Ishikawa (cell line): ENCODE measurements around the gene MEP1A.

Experiments used
- CEBPB ChIP-seq: IDR thresholded peaks from 2 replicates; pipeline ENCODE4 v1.6.1; 2012
- CREB1 ChIP-seq: IDR thresholded peaks from 2 replicates; pipeline ENCODE4 v1.6.1; 2012; ENCODE audit warnings: low read depth
- EGR1 ChIP-seq: IDR thresholded peaks from 2 replicates; pipeline ENCODE4 v1.6.1; 2012
- EP300 ChIP-seq: IDR thresholded peaks from 2 replicates; pipeline ENCODE4 v1.6.1; 2012; ENCODE audit warnings: borderline replicate concordance
- FOXM1 ChIP-seq: IDR thresholded peaks from 2 replicates; pipeline ENCODE4 v1.6.1; 2012; ENCODE audit warnings: low read depth, borderline replicate concordance
- MAX ChIP-seq: IDR thresholded peaks from 2 replicates; pipeline ENCODE4 v1.6.1; 2012
- NFIC ChIP-seq: IDR thresholded peaks from 2 replicates; pipeline ENCODE4 v1.6.1; 2012
- RAD21 ChIP-seq: IDR thresholded peaks from 2 replicates; pipeline ENCODE4 v1.6.1; 2012; ENCODE audit warnings: low read depth
- REST ChIP-seq: IDR thresholded peaks from 2 replicates; pipeline ENCODE4 v1.6.1; 2012; ENCODE audit warnings: low read depth, mild to moderate bottlenecking
- TAF1 ChIP-seq: IDR thresholded peaks from 2 replicates; pipeline ENCODE4 v1.6.1; 2012; ENCODE audit warnings: low read depth, mild to moderate bottlenecking
- TCF12 ChIP-seq: IDR thresholded peaks from 2 replicates; pipeline ENCODE4 v1.6.1; 2012; ENCODE audit warnings: low read depth
- TEAD4 ChIP-seq: IDR thresholded peaks from 2 replicates; pipeline ENCODE4 v1.6.1; 2012
- USF1 ChIP-seq: IDR thresholded peaks from 2 replicates; pipeline ENCODE4 v1.6.1; 2012
- YY1 ChIP-seq: IDR thresholded peaks from 2 replicates; pipeline ENCODE4 v1.6.1; 2012; ENCODE audit warnings: low read depth
- ZBTB7A ChIP-seq: IDR thresholded peaks from 2 replicates; pipeline ENCODE4 v1.6.1; 2012; ENCODE audit warnings: low read depth

The MEP1A gene

GRCh38 chr6:46788791-46789190, 4.4 kb upstream of the MEP1A start:
- TF ChIP-seq EP300 = no peak
- no peak for TF ChIP-seq EGR1
- TF ChIP-seq CEBPB = no peak
- no peak for TF ChIP-seq CREB1
- TF ChIP-seq YY1 = no peak
- no peak for TF ChIP-seq REST
- TF ChIP-seq MAX = no peak
- TF ChIP-seq FOXM1 = no peak
- no peak for TF ChIP-seq TAF1
- no peak for TF ChIP-seq ZBTB7A
- no peak for TF ChIP-seq NFIC
- TF ChIP-seq RAD21 = no peak
- no peak for TF ChIP-seq TEAD4
- TF ChIP-seq TCF12 = no peak
- TF ChIP-seq USF1 = no peak

GRCh38 chr6:46789434-46790354, 3.5 kb upstream of the MEP1A start:
- TF ChIP-seq MAX (no peak), TEAD4 (no peak), USF1 (no peak), CREB1 (no peak), CEBPB (no peak), NFIC (no peak), FOXM1 (no peak), REST (no peak)

GRCh38 chr6:46790355-46790874, 2.8 kb upstream of the MEP1A start:
- TF ChIP-seq USF1 (no peak), MAX (no peak)

GRCh38 chr6:46792635-46793034, 554 bp upstream of the MEP1A start:
- TF ChIP-seq NFIC (no peak), USF1 (no peak), CREB1 (no peak), YY1 (no peak), RAD21 (no peak)

GRCh38 chr6:46794068-46794467, 879 bp downstream of the MEP1A start:
- no peak for TF ChIP-seq ZBTB7A

GRCh38 chr6:46795816-46796215, 2.6 kb downstream of the MEP1A start:
- TF ChIP-seq EGR1 = no peak
- TF ChIP-seq MAX = no peak
- no peak for TF ChIP-seq ZBTB7A
- TF ChIP-seq RAD21 = no peak
- TF ChIP-seq NFIC = no peak
- TF ChIP-seq USF1 = no peak
- no peak for TF ChIP-seq FOXM1
- no peak for TF ChIP-seq TAF1
- no peak for TF ChIP-seq REST
